HEK293T (cell line): ENCODE measurements around the gene TPT1.

ENCODE experiments used
- ARNT ChIP-seq: fragments of 450-650 bp; IDR thresholded peaks from 2 replicates; pipeline ENCODE4 v1.6.1; 2017; ENCODE audit warnings: mild to moderate bottlenecking
- BHLHE40 ChIP-seq: fragments of 450-650 bp; IDR thresholded peaks from 2 replicates; pipeline ENCODE4 v1.6.1; 2016; ENCODE audit warnings: mild to moderate bottlenecking, moderate library complexity, borderline replicate concordance
- CTBP1 ChIP-seq: fragments of 450-650 bp; IDR thresholded peaks from 2 replicates; pipeline ENCODE4 v1.6.1; 2016; ENCODE audit warnings: borderline replicate concordance
- ELF4 ChIP-seq: fragments of 450-650 bp; IDR thresholded peaks from 2 replicates; pipeline ENCODE4 v1.6.1; 2017; ENCODE audit warnings: antibody characterized with exemption
- FOXA1 ChIP-seq: fragments of 450-650 bp; IDR thresholded peaks from 2 replicates; pipeline ENCODE4 v1.6.1; 2016; ENCODE audit warnings: mild to moderate bottlenecking
- FOXK2 ChIP-seq: fragments of 450-650 bp; IDR thresholded peaks from 2 replicates; pipeline ENCODE4 v1.6.1; 2016; ENCODE audit warnings: mild to moderate bottlenecking
- FOXM1 ChIP-seq: fragments of 450-650 bp; IDR thresholded peaks from 2 replicates; pipeline ENCODE4 v1.6.1; 2017; ENCODE audit warnings: mild to moderate bottlenecking, borderline replicate concordance
- L3MBTL2 ChIP-seq: fragments of 450-650 bp; conservative IDR thresholded peaks from 2 replicates; pipeline ENCODE4 v1.6.1; 2016; ENCODE audit warnings: mild to moderate bottlenecking
- LEF1 ChIP-seq: fragments of 450-650 bp; IDR thresholded peaks from 2 replicates; pipeline ENCODE4 v1.6.1; 2017; ENCODE audit warnings: mild to moderate bottlenecking, borderline replicate concordance
- PKNOX1 ChIP-seq: fragments of 450-650 bp; IDR thresholded peaks from 2 replicates; pipeline ENCODE4 v1.6.1; 2016
- SP1 ChIP-seq: fragments of 450-650 bp; IDR thresholded peaks from 2 replicates; pipeline ENCODE4 v1.6.1; 2017
- TARDBP ChIP-seq: fragments of 450-650 bp; IDR thresholded peaks from 2 replicates; pipeline ENCODE4 v1.6.1; 2016
- ZNF384 ChIP-seq: fragments of 450-650 bp; IDR thresholded peaks from 2 replicates; pipeline ENCODE4 v1.6.1; 2016

DNA sequence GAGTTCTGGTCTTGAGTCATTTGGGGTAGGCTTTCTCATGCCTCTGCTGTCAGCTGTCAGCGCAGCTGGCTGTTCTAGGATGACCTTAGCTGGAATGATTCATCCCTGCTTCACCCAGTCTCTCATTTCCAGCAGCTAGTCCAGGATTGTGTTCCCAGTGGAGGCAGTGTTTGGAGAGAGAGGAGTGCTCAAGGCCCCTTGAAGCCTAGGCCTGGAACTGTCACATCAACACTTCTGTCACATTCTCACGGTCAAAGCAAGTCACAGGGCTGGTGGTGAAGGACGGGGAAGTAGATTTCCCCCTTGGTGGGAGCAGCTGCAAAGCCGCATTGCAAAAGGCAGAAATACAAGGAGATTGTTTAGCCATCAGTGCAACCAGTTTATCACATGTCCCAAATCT is 15.2 kb downstream of the TPT1 start:
- no peak for TF ChIP-seq ZNF384
- TF ChIP-seq SP1, result no peak
- TF ChIP-seq ELF4, result no peak
- no peak for TF ChIP-seq FOXK2
- TF ChIP-seq CTBP1, result no peak
- TF ChIP-seq FOXM1, result no peak
- no peak for TF ChIP-seq L3MBTL2
- no peak for TF ChIP-seq ARNT
- TF ChIP-seq LEF1, result no peak
- no peak for TF ChIP-seq FOXA1
- no peak for TF ChIP-seq PKNOX1
- TF ChIP-seq TARDBP, result no peak
- no peak for TF ChIP-seq BHLHE40
